Measurements from ENCODE around the gene ZDHHC21. TPM values are rescaled to one million over a fixed set of nuclear protein-coding genes. Genes with fewer than 3 reads are reported as not detected.

Gene ZDHHC21
- total RNA-seq, 1 experiment from 2014 or later: 9.0 TPM

GRCh38 chr9:14616188-14616982 is 76.8 kb downstream of the ZDHHC21 start:
- no peaks in the 10 kb centered on the region for H3K4me1 ChIP-seq (ENCODE audit: insufficient read depth, low read length)
- no peak for DNase-seq
- no peak overlapping the region for H3K4me3 Mint-ChIP-seq
- no peaks in the 10 kb centered on the region for H3K36me3 Mint-ChIP-seq (ENCODE audit: insufficient read depth in 1 of 3, low read depth in 3 of 3)
- no peak overlapping the region for H3K27ac ChIP-seq (ENCODE audit: insufficient read length, low read depth, low read length)
- H2BK120ac ChIP-seq (ENCODE audit: low read depth, low read length, poor library complexity, severe bottlenecking): no peak overlapping the region
- H3K56ac ChIP-seq (ENCODE audit: insufficient read length, low read depth, low read length): no peak overlapping the region
- no peak overlapping the region for H2BK12ac ChIP-seq (ENCODE audit: insufficient read length, low read depth, low read length)
- peak; percentile 83 for TF ChIP-seq CTCF (conservative IDR thresholded peaks at IDR 0.05)
- H4K8ac ChIP-seq (replicated peaks; ENCODE audit: insufficient read length, low read depth, low read length): no peak overlapping the region
- no peak overlapping the region for H2BK15ac ChIP-seq (ENCODE audit: low read depth, low read length)
- no CpG with 5 or more reads among the region's 3 CpGs for WGBS (ENCODE audit: extremely low coverage, insufficient read length, low lambda C conversion rate)
- H3K23ac ChIP-seq (ENCODE audit: insufficient read length, low read depth, low read length): no peak overlapping the region
- no peaks in the 10 kb centered on the region for H3K9me3 Mint-ChIP-seq
- H3T11ph ChIP-seq (ENCODE audit: low read length): no peak overlapping the region
- no peak overlapping the region for H4K91ac ChIP-seq (ENCODE audit: insufficient read length, low read depth, low read length)
- H3K79me1 ChIP-seq (ENCODE audit: insufficient read depth, low read depth, low read length, poor library complexity, severe bottlenecking): no peaks in the 10 kb centered on the region
- no peak overlapping the region for H3K4ac ChIP-seq (ENCODE audit: low read depth, low read length)
- H3K27me3 ChIP-seq (ENCODE audit: insufficient read depth, low read length): no peaks in the 10 kb centered on the region
- no peak overlapping the region for H3K9ac ChIP-seq (ENCODE audit: extremely low read depth, insufficient read length, low read length)
- H4K5ac ChIP-seq (ENCODE audit: insufficient read length, low read depth, low read length): no peak overlapping the region
- no peak overlapping the region for H2BK20ac ChIP-seq (ENCODE audit: low read depth, low read length, poor library complexity, severe bottlenecking)
- H2AFZ ChIP-seq (ENCODE audit: low read length): no peak overlapping the region
- H3K27ac Mint-ChIP-seq: peak overlapping the region in 1 of 3 experiments; percentile 56; a peak in 1 of 7 replicates
- H3K18ac ChIP-seq (ENCODE audit: insufficient read length, low read depth, low read length): no peak overlapping the region
- H2AK5ac ChIP-seq (ENCODE audit: insufficient read length, low read length): no peak overlapping the region
- no peaks in the 10 kb centered on the region for H3K23me2 ChIP-seq (ENCODE audit: insufficient read length, low read depth, low read length, poor library complexity, severe bottlenecking)
- no peaks in the 10 kb centered on the region for H3K4me1 Mint-ChIP-seq
- no peaks in the 10 kb centered on the region for H3K9me3 ChIP-seq (ENCODE audit: control insufficient read depth, low read depth, low read length)
- no peaks in the 10 kb centered on the region for H4K20me1 ChIP-seq (ENCODE audit: control insufficient read depth, insufficient read depth, insufficient read length)
- no peak overlapping the region for H3K14ac ChIP-seq (ENCODE audit: insufficient read depth, low read length)
- no peaks in the 10 kb centered on the region for H3K27me3 Mint-ChIP-seq (ENCODE audit: low read depth)
- no peak overlapping the region for H2BK5ac ChIP-seq (ENCODE audit: insufficient read length, low read length)
- no peak overlapping the region for H3K4me2 ChIP-seq (ENCODE audit: insufficient read depth, insufficient read length, low read length)
- no peaks in the 10 kb centered on the region for H3K79me2 ChIP-seq (ENCODE audit: insufficient read depth, low read length)
